ENCODE measurements around the gene CORIN. TPM values are rescaled to one million over a fixed set of nuclear protein-coding genes. Genes with fewer than 3 reads are reported as not detected.
"Not testable (repeated sequence)": the region's sequence is repeated elsewhere in the genome, so short reads cannot be mapped to it uniquely, and the experiment has no call there.

Gene CORIN
- total RNA-seq, 6 donors from 2014 or later, result 0.55 to 9.4 (median 2.4) TPM

DNA sequence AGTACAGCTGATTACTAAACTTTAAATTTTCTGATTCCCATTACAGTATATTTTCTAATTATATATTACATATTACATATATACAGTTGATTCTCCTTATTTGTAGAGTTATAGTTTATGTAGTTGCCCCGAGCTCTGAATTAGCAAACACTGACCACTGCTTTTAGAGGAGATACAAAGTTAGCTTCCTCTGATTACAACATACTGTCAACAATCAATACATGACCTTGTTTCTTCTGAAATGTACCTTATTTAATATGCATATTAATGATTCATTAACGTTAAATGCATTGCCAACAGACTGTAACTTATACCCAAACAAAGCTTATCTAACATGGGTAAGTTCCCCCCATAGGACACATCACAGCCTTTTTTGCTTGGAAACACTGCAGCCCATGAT, 271.3 kb downstream of the CORIN start:
- peaks cover 0 to 42% (median 13%) of the 10 kb centered on the region in 4 donors for H3K36me3 ChIP-seq
- no peak overlapping the region for H3K27ac ChIP-seq
- peaks cover 0 to 3% (median 0%) of the 10 kb centered on the region in 4 donors for H3K4me1 ChIP-seq
- H3K27me3 ChIP-seq, result no peaks in the 10 kb centered on the region
- no peak overlapping the region for H3K4me3 ChIP-seq
- ATAC-seq (ENCODE audit: low FRiP score in 2 of 2), result no peak
- WGBS, 2 donors, result 84 to 94% methylated on average over 2 of the region's 2 CpGs
- TF ChIP-seq EP300 (IDR thresholded peaks at IDR 0.05), result no peak
- TF ChIP-seq POLR2A (IDR thresholded peaks at IDR 0.05), result no peak
- TF ChIP-seq POLR2AphosphoS5 (IDR thresholded peaks at IDR 0.05), result no peak
- TF ChIP-seq, protein P1, sequence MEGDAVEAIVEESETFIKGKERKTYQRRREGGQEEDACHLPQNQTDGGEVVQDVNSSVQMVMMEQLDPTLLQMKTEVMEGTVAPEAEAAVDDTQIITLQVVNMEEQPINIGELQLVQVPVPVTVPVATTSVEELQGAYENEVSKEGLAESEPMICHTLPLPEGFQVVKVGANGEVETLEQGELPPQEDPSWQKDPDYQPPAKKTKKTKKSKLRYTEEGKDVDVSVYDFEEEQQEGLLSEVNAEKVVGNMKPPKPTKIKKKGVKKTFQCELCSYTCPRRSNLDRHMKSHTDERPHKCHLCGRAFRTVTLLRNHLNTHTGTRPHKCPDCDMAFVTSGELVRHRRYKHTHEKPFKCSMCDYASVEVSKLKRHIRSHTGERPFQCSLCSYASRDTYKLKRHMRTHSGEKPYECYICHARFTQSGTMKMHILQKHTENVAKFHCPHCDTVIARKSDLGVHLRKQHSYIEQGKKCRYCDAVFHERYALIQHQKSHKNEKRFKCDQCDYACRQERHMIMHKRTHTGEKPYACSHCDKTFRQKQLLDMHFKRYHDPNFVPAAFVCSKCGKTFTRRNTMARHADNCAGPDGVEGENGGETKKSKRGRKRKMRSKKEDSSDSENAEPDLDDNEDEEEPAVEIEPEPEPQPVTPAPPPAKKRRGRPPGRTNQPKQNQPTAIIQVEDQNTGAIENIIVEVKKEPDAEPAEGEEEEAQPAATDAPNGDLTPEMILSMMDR (IDR thresholded peaks at IDR 0.05), result no peak
- no peaks in the 10 kb centered on the region for H3K9me3 ChIP-seq
- no peak for DNase-seq

GRCh38 chr4:47562297-47562696, 275.6 kb downstream of the CORIN start:
- Histone ChIP-seq H3K4me1 (peaks cover 0 to 3% (median 0%) of the 10 kb centered on the region in 4 donors), H3K36me3 (peaks cover 0 to 45% (median 8%) of the 10 kb centered on the region in 4 donors), H3K27ac (no peak overlapping the region), H3K9me3 (no peaks in the 10 kb centered on the region), H3K27me3 (no peaks in the 10 kb centered on the region), H3K4me3 (no peak overlapping the region)
- TF ChIP-seq EP300 (IDR thresholded peaks at IDR 0.05) (no peak), POLR2A (IDR thresholded peaks at IDR 0.05) (no peak), POLR2AphosphoS5 (IDR thresholded peaks at IDR 0.05) (no peak)
- TF ChIP-seq, protein P1 (IDR thresholded peaks at IDR 0.05), result no peak
- WGBS, 2 donors, result 72 to 75% methylated on average over 3 of the region's 3 CpGs
- ATAC-seq (ENCODE audit: low FRiP score in 2 of 2) (no peak), DNase-seq (no peak)

DNA sequence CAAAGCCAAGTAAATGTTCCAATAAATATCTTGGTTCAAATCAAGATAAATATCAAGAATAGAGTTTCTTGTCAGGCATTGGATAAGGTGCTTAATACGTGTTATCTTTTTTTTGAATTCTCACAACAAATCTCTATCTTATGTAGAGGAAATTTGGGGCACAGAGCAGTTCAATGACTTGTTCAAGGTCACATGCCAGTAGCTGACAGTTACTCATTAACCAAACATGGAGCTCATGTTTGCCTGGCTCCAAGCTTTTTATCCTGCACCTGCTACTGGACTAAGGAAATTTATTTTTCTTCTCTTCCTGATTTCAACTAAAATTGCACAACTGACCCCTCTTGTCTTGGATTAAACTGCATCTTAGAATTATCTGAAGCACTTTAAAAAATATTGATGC, 276.5 kb downstream of the CORIN start:
- ATAC-seq (ENCODE audit: low FRiP score in 2 of 2), result no peak
- DNase-seq, result no peak
- Histone ChIP-seq H3K4me1 (peaks cover 0 to 3% (median 0%) of the 10 kb centered on the region in 4 donors), H3K27ac (no peak overlapping the region), H3K9me3 (no peaks in the 10 kb centered on the region), H3K27me3 (no peaks in the 10 kb centered on the region), H3K36me3 (peaks cover 0 to 45% (median 8%) of the 10 kb centered on the region in 4 donors), H3K4me3 (no peak overlapping the region)
- no peak for TF ChIP-seq EP300 (IDR thresholded peaks at IDR 0.05)
- 83 to 97% methylated on average over 1 of the region's 1 CpG for WGBS, 2 donors

- no peak for ATAC-seq (ENCODE audit: low FRiP score in 2 of 2)
- TF ChIP-seq POLR2AphosphoS5 (IDR thresholded peaks at IDR 0.05), result no peak
- TF ChIP-seq POLR2A (IDR thresholded peaks at IDR 0.05), result no peak
- TF ChIP-seq EP300 (IDR thresholded peaks at IDR 0.05), result no peak
- TF ChIP-seq, protein P1 (IDR thresholded peaks at IDR 0.05), result no peak
- peaks cover 0 to 45% (median 8%) of the 10 kb centered on the region in 4 donors for H3K36me3 ChIP-seq
- no peak overlapping the region for H3K4me3 ChIP-seq
- H3K9me3 ChIP-seq, result no peaks in the 10 kb centered on the region
- 91 to 100% methylated on average over 1 of the region's 1 CpG for WGBS, 2 donors
- peaks cover 0 to 3% (median 0%) of the 10 kb centered on the region in 4 donors for H3K4me1 ChIP-seq
- H3K27me3 ChIP-seq, result no peaks in the 10 kb centered on the region
- no peak for DNase-seq
- H3K27ac ChIP-seq, result no peak overlapping the region
These were observed 277.2 kb downstream of the CORIN start for GRCh38 chr4:47560682-47561081.

GRCh38 chr4:47557255-47557654, 280.6 kb downstream of the CORIN start:
- Histone ChIP-seq H3K36me3 (peaks cover 0 to 61% (median 12%) of the 10 kb centered on the region in 4 donors), H3K4me3 (no peak overlapping the region), H3K27me3 (no peaks in the 10 kb centered on the region), H3K27ac (no peak overlapping the region), H3K9me3 (no peaks in the 10 kb centered on the region), H3K4me1 (no peaks in the 10 kb centered on the region)
- no peak for ATAC-seq (ENCODE audit: low FRiP score in 2 of 2)
- WGBS, 2 donors, result 95 to 96% methylated on average over 2 of the region's 2 CpGs
- TF ChIP-seq EP300 (IDR thresholded peaks at IDR 0.05) (no peak), POLR2AphosphoS5 (IDR thresholded peaks at IDR 0.05) (no peak), POLR2A (IDR thresholded peaks at IDR 0.05) (no peak)
- TF ChIP-seq, protein P1 (IDR thresholded peaks at IDR 0.05), result no peak
- DNase-seq, result no peak

DNA sequence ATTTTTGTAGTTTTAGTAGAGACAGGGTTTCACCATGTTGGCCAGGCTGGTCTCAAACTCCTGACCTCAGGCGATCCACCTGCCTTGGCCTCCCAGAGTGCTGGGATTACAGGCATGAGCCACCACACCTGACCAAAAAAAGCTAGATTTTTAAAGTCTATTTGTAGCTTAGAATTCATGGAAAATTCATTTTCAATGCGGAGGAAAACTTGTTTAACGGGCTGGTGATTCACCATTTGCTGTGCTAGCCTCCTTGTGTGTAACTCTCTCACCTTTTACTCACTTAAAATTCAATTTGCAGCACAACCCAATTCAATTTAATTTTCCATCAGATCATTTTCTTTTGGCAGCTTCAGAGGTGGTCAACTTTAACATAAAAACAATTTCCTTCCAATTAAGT, 281.9 kb downstream of the CORIN start:
- H3K36me3 ChIP-seq, result peaks cover 0 to 59% (median 12%) of the 10 kb centered on the region in 4 donors
- ATAC-seq (ENCODE audit: low FRiP score in 2 of 2); H3K4me1 ChIP-seq; H3K27me3 ChIP-seq; DNase-seq; H3K4me3 ChIP-seq; H3K9me3 ChIP-seq; H3K27ac ChIP-seq: not testable (repeated sequence)
- WGBS, 2 donors, result 98 to 100% methylated on average over 3 of the region's 3 CpGs

All from upper lobe of left lung (tissue), 6 donors.